ENCODE measurements around the gene ACTA1. TPM values are rescaled to one million over a fixed set of nuclear protein-coding genes. Genes with fewer than 3 reads are reported as not detected.
"Not testable (repeated sequence)": the region's sequence is repeated elsewhere in the genome, so short reads cannot be mapped to it uniquely, and the experiment has no call there.

ACTA1 gene
- total and polyA plus RNA-seq, 9 donors = 2,334 to 11,725 (median 8,801) TPM

- Histone ChIP-seq H3K27ac (ENCODE audit: low read length) (no peak overlapping the region), H3K9me3 (replicated peaks; ENCODE audit: control insufficient read depth, low read depth, low read length) (no peaks in the 10 kb centered on the region), H3K27me3 (ENCODE audit: control insufficient read depth, insufficient read depth, low read length) (peaks cover 44% of the 10 kb centered on the region), H3K36me3 (ENCODE audit: control insufficient read depth, insufficient read depth, low read length) (no peaks in the 10 kb centered on the region), H3K4me1 (ENCODE audit: control insufficient read depth, insufficient read depth, low read length) (peaks cover 16% of the 10 kb centered on the region), H3K4me3 (ENCODE audit: low read length) (no peak overlapping the region)
- no peak for DNase-seq
- 56% methylated on average over 6 of the region's 6 CpGs for WGBS (ENCODE audit: insufficient coverage)
These were observed 30.9 kb downstream of the ACTA1 start for GRCh38 chr1:229402993-229403392.

DNA sequence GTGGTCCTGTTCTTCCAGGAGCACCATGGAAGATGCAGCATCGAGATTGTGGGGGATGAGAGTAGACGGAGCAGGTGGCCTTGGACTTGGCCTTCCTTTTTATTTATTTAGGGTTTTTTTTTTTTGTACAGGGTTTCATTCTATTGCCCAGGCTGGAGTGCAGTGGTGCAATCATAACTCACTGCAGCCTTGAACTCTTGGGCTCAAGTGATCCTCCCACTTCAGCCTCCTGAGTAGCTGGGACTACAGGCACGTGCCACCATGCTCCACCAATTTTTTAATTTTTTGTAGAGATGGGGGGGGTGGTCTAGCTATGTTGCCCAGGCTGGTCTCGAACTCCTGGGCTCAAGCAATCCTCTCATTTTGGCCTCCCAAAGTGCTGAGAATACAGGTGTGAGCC, 31.6 kb downstream of the ACTA1 start:
- H3K27me3 ChIP-seq (ENCODE audit: control insufficient read depth, insufficient read depth, low read length) = peaks cover 40% of the 10 kb centered on the region
- DNase-seq = not testable (repeated sequence)
- no CpG with 5 or more reads among the region's 4 CpGs for WGBS (ENCODE audit: insufficient coverage)

GRCh38 chr1:229397762-229398161, 36.1 kb downstream of the ACTA1 start:
- no peak for DNase-seq
- no peaks in the 10 kb centered on the region for H3K9me3 ChIP-seq (replicated peaks; ENCODE audit: control insufficient read depth, low read depth, low read length)
- peaks cover 18% of the 10 kb centered on the region for H3K27me3 ChIP-seq (ENCODE audit: control insufficient read depth, insufficient read depth, low read length)
- WGBS (ENCODE audit: insufficient coverage) = no CpG with 5 or more reads among the region's 5 CpGs
- no peaks in the 10 kb centered on the region for H3K36me3 ChIP-seq (ENCODE audit: control insufficient read depth, insufficient read depth, low read length)
- H3K27ac ChIP-seq (ENCODE audit: low read length) = no peak overlapping the region
- H3K4me3 ChIP-seq (ENCODE audit: low read length) = no peak overlapping the region
- no peaks in the 10 kb centered on the region for H3K4me1 ChIP-seq (ENCODE audit: control insufficient read depth, insufficient read depth, low read length)

More for the DNA sequence above, 31.6 kb downstream of the ACTA1 start:
- not testable (repeated sequence) for H3K9me3 ChIP-seq (replicated peaks; ENCODE audit: control insufficient read depth, low read depth, low read length); H3K36me3 ChIP-seq (ENCODE audit: control insufficient read depth, insufficient read depth, low read length); H3K27ac ChIP-seq (ENCODE audit: low read length); H3K4me1 ChIP-seq (ENCODE audit: control insufficient read depth, insufficient read depth, low read length); H3K4me3 ChIP-seq (ENCODE audit: low read length)

GRCh38 chr1:229396585-229397206, 37.2 kb downstream of the ACTA1 start:
- WGBS (ENCODE audit: insufficient coverage) = 14% methylated on average over 6 of the region's 11 CpGs
- DNase-seq = no peak

DNA sequence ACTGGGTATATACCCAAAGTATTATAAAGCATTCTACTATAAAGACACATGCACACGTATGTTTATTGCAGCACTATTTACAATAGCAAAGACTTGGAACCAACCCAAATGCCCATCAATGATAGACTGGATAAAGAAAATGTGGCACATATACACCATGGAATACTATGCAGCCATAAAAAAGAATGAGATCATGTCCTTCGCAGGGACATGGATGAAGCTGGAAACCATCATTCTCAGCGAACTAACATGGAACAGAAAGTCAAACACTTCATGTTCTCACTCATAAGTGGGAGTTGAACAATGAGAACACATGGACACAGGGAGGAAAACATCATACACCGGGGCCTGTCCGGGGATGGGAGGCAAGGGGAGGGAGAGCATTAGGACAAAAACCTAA, 39.4 kb downstream of the ACTA1 start:
- H3K4me3 ChIP-seq (ENCODE audit: low read length); DNase-seq; H3K36me3 ChIP-seq (ENCODE audit: control insufficient read depth, insufficient read depth, low read length); H3K9me3 ChIP-seq (replicated peaks; ENCODE audit: control insufficient read depth, low read depth, low read length); H3K27ac ChIP-seq (ENCODE audit: low read length); H3K4me1 ChIP-seq (ENCODE audit: control insufficient read depth, insufficient read depth, low read length): not testable (repeated sequence)
- peaks cover 18% of the 10 kb centered on the region for H3K27me3 ChIP-seq (ENCODE audit: control insufficient read depth, insufficient read depth, low read length)
- 100% methylated on average over 2 of the region's 5 CpGs for WGBS (ENCODE audit: insufficient coverage)

More at GRCh38 chr1:229396585-229397206, 37.2 kb downstream of the ACTA1 start:
- Histone ChIP-seq H3K9me3 (replicated peaks; ENCODE audit: control insufficient read depth, low read depth, low read length) (no peaks in the 10 kb centered on the region), H3K4me1 (ENCODE audit: control insufficient read depth, insufficient read depth, low read length) (no peaks in the 10 kb centered on the region), H3K27me3 (ENCODE audit: control insufficient read depth, insufficient read depth, low read length) (peaks cover 16% of the 10 kb centered on the region), H3K4me3 (ENCODE audit: low read length) (no peak overlapping the region), H3K27ac (ENCODE audit: low read length) (no peak overlapping the region), H3K36me3 (ENCODE audit: control insufficient read depth, insufficient read depth, low read length) (no peaks in the 10 kb centered on the region)

- H3K4me3 ChIP-seq (ENCODE audit: low read length) = no peak overlapping the region
- no CpG with 5 or more reads among the region's 4 CpGs for WGBS (ENCODE audit: insufficient coverage)
These were observed 41.0 kb downstream of the ACTA1 start for GRCh38 chr1:229392936-229393335.

DNA sequence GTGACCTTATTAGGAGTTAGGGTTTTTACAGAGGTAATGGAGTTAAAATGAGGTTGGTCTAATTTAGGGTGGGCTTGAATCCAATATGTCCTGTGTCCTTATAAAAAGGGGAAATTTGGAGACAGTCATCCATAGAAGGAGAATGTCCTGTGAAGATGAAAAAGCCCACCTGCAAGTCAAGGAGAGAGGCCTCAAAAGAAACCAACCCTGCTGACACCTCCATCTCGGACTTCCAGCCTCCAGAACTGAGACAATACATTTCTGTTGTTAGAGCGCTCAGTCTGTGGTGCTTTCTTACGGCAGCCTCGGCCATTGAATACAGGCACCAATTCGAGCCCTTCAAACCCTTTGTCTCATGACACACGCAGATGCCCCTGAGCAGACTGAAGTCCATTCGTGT, 43.8 kb downstream of the ACTA1 start:
- H3K27me3 ChIP-seq (ENCODE audit: control insufficient read depth, insufficient read depth, low read length) = peaks cover 8% of the 10 kb centered on the region
- DNase-seq = no peak
- 96% methylated on average over 4 of the region's 7 CpGs for WGBS (ENCODE audit: insufficient coverage)

More at GRCh38 chr1:229392936-229393335, 41.0 kb downstream of the ACTA1 start:
- H3K4me1 ChIP-seq (ENCODE audit: control insufficient read depth, insufficient read depth, low read length) = no peaks in the 10 kb centered on the region
- H3K27ac ChIP-seq (ENCODE audit: low read length) = no peak overlapping the region
- H3K36me3 ChIP-seq (ENCODE audit: control insufficient read depth, insufficient read depth, low read length) = no peaks in the 10 kb centered on the region
- DNase-seq = no peak
- H3K9me3 ChIP-seq (replicated peaks; ENCODE audit: control insufficient read depth, low read depth, low read length) = no peaks in the 10 kb centered on the region
- H3K27me3 ChIP-seq (ENCODE audit: control insufficient read depth, insufficient read depth, low read length) = peaks cover 12% of the 10 kb centered on the region

DNA sequence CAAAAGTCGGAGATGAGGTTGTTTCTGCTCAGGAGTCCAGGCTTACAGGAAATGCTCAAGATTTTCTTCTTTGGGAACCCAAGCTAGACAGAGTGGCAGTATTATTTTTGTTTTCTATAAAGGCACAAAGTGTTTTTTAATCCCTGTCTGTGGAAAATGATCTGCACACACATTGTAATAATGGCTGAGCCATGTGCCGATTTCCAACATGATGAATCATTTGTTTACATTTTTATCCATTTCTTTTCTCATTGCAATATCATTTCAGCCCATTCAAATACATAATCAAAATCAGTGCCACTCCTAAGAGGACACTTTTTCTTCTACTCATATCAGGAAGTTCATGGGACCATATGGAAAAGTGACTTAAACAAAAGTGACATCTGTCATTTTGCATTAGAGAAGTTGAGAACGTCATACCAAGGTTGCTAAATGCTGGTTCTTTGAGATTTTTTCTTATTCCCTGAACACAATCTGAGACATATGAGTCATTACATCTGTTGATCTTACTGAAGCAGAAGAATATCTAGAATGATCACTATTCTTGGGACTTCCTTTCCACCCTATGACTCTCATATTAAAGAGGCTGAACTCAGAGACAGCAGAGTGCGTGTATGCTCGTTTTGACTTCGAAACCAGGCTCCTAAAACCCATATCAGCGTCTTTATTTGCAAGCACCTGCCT, 44.9 kb downstream of the ACTA1 start:
- 67% methylated on average over 1 of the region's 7 CpGs for WGBS (ENCODE audit: insufficient coverage)

More for the DNA sequence above, 43.8 kb downstream of the ACTA1 start:
- no peaks in the 10 kb centered on the region for H3K36me3 ChIP-seq (ENCODE audit: control insufficient read depth, insufficient read depth, low read length)
- H3K27ac ChIP-seq (ENCODE audit: low read length) = no peak overlapping the region
- H3K4me1 ChIP-seq (ENCODE audit: control insufficient read depth, insufficient read depth, low read length) = no peaks in the 10 kb centered on the region
- H3K9me3 ChIP-seq (replicated peaks; ENCODE audit: control insufficient read depth, low read depth, low read length) = no peaks in the 10 kb centered on the region
- no peak overlapping the region for H3K4me3 ChIP-seq (ENCODE audit: low read length)

GRCh38 chr1:229385853-229386456, 47.9 kb downstream of the ACTA1 start:
- Histone ChIP-seq H3K9me3 (replicated peaks; ENCODE audit: control insufficient read depth, low read depth, low read length) (no peaks in the 10 kb centered on the region), H3K27me3 (ENCODE audit: control insufficient read depth, insufficient read depth, low read length) (peaks cover 10% of the 10 kb centered on the region), H3K4me3 (ENCODE audit: low read length) (no peak overlapping the region), H3K4me1 (ENCODE audit: control insufficient read depth, insufficient read depth, low read length) (no peaks in the 10 kb centered on the region), H3K27ac (ENCODE audit: low read length) (no peak overlapping the region), H3K36me3 (ENCODE audit: control insufficient read depth, insufficient read depth, low read length) (no peaks in the 10 kb centered on the region)
- 52% methylated on average over 6 of the region's 8 CpGs for WGBS (ENCODE audit: insufficient coverage)
- no peak for DNase-seq

More for the DNA sequence above, 44.9 kb downstream of the ACTA1 start:
- DNase-seq = no peak
- Histone ChIP-seq H3K9me3 (replicated peaks; ENCODE audit: control insufficient read depth, low read depth, low read length) (no peaks in the 10 kb centered on the region), H3K4me1 (ENCODE audit: control insufficient read depth, insufficient read depth, low read length) (no peaks in the 10 kb centered on the region), H3K27me3 (ENCODE audit: control insufficient read depth, insufficient read depth, low read length) (peaks cover 8% of the 10 kb centered on the region), H3K4me3 (ENCODE audit: low read length) (no peak overlapping the region), H3K36me3 (ENCODE audit: control insufficient read depth, insufficient read depth, low read length) (no peaks in the 10 kb centered on the region), H3K27ac (ENCODE audit: low read length) (no peak overlapping the region)

DNA sequence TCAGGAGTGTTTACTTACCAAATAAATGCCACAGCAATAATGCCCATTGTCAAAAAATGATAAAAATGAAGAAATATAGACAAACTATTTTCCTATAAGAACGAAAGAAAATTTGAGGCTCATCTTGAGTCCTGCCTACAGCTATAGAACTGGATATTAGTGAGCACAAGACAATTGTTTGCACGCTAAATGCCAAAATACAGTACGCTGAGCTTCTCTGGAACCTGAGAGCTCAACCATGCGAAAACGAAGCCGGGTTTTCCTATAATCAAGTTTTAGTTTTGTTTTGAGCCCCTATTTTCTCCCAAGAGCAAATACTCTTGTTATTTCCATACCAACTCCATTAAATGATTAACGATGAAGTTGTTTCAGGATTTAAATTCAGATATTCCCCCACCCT, 49.1 kb downstream of the ACTA1 start:
- H3K4me1 ChIP-seq (ENCODE audit: control insufficient read depth, insufficient read depth, low read length) = no peaks in the 10 kb centered on the region
- no peak for DNase-seq

More for the DNA sequence above, 49.1 kb downstream of the ACTA1 start:
- peaks cover 10% of the 10 kb centered on the region for H3K27me3 ChIP-seq (ENCODE audit: control insufficient read depth, insufficient read depth, low read length)
- H3K9me3 ChIP-seq (replicated peaks; ENCODE audit: control insufficient read depth, low read depth, low read length) = no peaks in the 10 kb centered on the region
- no peak overlapping the region for H3K27ac ChIP-seq (ENCODE audit: low read length)
- 96% methylated on average over 4 of the region's 7 CpGs for WGBS (ENCODE audit: insufficient coverage)
- no peak overlapping the region for H3K4me3 ChIP-seq (ENCODE audit: low read length)
- H3K36me3 ChIP-seq (ENCODE audit: control insufficient read depth, insufficient read depth, low read length) = no peaks in the 10 kb centered on the region

Measured in muscle of leg (tissue), 11 donors.